Superior temporal gyrus (tissue), 1 donor: ENCODE measurements around the gene EFCAB9.
"Not testable (repeated sequence)": the region's sequence is repeated elsewhere in the genome, so short reads cannot be mapped to it uniquely, and the experiment has no call there.

ENCODE experiments used
- DNase-seq: peaks from one replicate; pipeline ENCODE4 v3.0.0-alpha.2; 2016; ENCODE audit errors: extremely low spot score

Gene EFCAB9

GRCh38 chr5:172193872-172194271 lies at the start of gene EFCAB9:
Gene EFCAB9 (plus strand): TSS chr5:172194172. CDS start chr5:172194173, 1 bp downstream.
- DNase-seq, result no peak

DNA sequence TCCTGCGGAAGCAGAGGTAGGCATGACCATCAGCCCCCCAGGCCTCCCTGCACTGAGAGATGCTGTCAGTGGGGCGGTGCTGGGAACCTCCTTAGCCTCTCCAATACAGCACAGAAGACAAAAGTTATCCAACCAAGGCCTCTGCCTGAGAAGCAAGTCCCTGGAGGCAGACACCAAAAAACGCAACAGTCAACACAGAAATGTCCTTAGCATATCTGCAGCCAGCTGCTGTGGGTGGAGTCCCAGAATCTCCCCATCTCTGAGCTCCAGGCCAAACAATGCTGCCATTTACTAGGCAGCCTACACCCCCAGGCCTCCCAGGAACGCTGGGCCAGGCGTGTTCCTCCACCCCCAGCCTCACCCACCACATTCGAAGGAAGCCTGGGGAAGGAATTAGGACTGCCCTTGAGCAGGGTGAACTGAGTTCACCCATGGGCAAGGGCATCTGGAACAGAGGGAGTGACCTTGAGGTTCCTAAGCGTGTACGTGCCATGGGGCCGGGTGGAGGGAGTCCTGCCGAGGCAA lies 49.6 kb upstream of the EFCAB9 start:
- DNase-seq, result peak; percentile 69

DNA sequence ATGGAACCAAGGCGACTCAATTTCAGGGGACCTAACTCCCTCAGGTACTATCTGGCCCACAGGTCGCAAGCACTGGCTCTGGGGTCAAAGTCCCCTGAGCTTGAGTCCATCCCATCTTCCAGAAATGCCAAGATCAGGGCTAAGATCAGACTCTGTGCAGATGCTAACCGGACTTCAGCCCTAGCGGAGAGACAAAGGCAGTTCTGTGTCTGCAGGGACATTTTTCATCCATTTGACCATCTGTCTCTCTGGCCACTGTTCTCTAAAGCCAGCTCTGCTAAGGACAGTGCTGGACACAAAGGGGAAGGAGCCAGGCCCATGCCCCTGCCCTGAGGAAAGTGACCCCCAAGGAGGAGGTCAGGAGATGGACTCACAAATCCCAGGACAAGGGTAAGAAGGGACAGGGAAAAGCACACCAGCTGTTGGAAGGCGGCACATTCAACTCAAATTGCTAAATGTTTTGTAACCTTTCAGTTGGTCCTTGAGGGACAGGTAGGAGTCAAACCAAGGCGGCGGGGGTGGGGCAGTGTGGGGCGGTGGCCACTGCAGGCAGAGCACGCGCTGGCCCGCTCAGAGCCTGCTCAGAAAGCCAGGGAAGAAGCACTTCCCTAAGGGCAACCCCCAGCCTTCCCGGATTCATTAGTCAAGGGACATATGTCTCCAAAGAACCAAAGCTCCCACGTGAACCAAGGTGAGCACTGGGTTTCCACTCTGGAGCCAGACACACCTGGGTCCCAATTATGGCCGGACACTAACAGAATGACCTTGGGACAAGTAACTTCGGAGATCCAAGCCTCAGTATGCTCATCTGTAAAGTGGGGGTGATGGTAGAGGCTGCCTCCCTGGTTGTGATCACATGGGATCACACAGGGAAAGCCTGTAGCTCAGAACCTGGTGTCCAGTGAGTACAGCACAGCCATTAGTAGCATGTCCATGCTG lies 48.8 kb upstream of the EFCAB9 start:
- DNase-seq, result peak; percentile 63

DNA sequence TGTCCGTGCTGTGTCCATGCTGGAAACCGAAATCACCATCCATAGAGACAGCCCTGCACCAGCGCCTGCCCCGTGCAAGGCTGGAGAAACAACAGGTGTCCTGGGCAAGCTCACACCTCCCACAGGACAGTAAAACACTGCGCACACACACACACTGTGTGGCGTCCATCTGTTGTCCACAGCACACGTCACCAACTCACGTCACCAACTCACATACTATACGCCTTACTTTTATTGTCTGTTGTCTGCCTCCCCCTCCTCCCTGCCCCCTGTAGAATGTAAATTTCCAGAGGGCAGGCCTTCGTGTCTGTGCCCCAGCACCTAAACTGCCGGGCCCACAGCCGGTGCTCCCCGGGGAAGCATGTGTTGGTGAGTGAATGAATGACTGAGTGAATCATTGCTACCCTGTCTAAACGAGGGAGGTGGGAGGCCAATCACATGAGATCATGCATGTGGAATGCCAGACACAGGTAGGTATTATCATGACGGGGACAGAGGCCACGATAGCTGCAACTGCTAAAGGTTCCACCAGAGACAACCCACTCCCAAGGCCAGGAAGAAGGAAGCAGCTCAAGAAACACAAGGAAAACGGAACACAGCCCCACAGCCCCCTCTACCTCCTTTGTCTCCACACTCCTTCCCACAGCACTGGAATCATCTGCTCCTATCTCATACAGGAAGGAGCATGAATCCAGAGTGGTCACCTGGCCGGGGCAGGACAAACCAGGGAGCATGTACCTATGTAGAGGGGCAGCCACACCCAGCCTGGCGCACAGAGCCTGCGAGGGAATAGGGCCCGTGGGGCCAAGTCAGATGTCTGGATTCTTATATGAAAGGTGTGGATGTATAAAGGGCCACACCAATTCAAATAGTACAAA lies 47.9 kb upstream of the EFCAB9 start:
- DNase-seq, result no peak

- no peak for DNase-seq
Measured at GRCh38 chr5:172146748-172147092, 47.3 kb upstream of the EFCAB9 start.

GRCh38 chr5:172147857-172148256 lies 46.1 kb upstream of the EFCAB9 start:
- no peak for DNase-seq

- no peak for DNase-seq
Measured at GRCh38 chr5:172148381-172148780, 45.6 kb upstream of the EFCAB9 start.

DNA sequence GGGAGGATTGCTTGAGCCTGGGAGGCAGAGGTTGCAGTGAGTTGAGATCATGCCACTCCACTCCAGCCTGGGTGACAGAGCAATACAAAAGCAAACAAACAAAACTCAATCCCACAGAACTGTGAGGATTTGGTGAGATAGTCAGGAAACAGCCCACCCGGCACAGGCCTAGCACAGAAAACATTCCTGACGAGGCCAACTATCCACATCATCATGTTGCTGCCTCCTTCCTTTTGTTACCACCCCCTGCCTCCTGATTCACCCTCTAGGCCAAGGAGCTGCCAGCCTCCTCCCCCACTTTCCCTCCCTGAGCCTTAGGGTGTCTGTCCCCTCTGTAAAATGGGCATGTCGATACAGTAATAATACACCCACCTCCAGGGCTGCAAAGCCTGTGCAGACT lies 44.9 kb upstream of the EFCAB9 start:
- no peak for DNase-seq

- DNase-seq, result not testable (repeated sequence)
Measured at GRCh38 chr5:172149481-172149880, 44.5 kb upstream of the EFCAB9 start.

DNA sequence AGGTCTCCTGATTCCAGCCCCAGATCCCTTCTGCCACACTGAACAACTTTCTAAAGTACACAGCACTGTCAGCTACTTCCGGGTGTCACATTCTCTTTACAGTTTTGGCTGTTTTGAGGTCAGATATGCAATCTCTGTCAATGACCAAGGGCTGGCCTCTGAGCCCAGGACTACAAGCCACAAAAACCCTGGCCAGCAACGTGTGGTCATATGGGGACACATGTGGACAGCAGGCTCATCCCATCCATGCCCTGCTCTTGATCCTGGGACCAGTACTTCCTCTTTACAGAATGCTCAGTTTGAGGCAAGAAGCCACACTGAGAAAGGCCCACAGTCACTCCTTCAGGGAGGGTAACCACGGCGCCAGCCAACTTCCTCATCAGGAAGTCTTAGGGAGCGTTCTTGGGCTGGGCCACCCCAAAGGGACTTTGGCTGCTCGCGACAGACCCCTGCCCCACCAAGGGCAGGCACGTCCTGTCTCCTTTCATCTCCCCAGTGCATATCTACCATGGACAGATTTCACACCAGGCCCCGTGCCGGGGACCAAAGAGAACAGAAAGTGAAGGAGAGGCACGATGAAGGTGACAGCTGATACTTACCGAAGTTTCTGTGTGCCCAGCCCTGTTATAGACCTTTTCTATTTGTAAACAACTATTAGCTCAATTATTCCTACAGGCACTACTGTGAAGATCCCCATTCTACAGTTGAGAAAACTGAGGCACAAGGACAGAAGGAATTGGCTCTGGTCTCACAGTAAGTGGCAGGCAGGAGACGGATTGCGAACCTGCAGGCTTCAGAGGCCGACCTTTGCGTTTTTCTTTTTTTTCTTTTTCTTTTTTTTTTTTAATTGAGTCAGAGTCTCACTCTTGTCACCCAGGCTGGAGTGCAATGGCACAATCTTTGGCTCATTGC lies 43.2 kb upstream of the EFCAB9 start:
- no peak for DNase-seq

DNA sequence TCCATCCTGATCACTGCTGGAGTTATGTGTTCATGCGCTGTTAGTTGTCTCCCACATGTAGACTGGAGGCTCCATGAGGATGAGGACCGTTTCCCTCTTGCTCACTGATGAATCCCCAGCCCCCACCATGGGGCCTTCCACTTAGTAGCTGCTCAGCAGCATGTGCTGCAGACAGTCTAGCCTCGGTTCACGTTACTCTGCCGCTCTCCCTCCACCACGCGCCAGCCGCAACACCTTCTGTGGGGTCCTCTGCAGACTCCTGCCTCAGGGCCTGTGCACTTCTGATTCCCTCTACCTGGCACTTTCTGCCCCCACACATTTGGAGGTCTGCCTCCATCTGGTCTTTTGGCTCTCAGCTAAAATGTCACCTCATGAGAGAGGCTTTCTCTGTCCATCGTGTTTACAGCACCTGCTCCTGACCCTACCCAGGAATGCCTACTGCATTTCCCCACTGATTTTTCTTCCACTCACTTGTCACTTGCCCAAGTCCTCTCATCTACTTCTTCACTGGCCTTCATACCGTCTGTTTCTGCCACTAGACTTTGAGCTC lies 42.2 kb upstream of the EFCAB9 start:
- no peak for DNase-seq

DNA sequence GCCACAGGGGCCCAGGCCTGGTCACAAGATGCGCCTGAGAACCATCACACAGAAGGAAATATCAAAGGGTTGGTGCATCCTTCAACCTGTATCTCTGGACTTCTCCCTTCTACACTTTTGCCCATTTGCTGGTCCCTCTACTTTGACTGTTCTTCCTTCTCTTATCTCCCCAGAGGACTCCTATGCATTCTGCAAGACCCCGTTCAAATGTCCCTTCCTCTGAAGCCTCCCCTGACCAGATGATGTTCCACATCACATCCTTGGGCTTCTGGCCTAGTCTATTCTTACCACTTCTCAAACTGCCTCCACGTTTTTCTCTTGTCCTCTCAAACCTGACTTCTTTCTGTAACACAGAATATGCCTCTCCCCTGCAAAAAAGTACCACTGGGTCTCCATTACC lies 40.3 kb upstream of the EFCAB9 start:
- no peak for DNase-seq

- DNase-seq, result not testable (repeated sequence)
Measured at GRCh38 chr5:172155101-172155500, 38.9 kb upstream of the EFCAB9 start.

DNA sequence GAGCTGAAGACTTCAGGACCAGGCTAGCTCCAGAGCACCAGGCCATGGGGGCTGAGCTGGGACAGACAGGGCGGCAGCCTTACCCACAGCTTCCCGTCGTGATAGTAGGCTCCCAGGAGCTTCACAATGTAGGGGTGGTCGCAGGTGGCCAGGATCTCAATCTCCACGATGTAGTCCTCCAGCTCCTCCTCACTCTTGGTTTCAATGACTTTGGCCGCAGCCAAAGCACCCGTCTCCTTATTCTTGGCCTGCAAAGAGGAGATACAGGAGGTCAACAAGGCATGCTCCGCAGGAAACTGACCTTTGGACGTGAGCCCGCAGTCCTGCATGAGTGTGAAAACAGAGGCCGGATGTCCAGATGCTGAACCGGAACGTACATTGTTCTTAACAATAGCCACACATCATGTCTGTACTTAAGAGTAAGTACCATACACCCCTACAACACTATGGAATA lies 37.4 kb upstream of the EFCAB9 start:
- DNase-seq, result no peak

DNA sequence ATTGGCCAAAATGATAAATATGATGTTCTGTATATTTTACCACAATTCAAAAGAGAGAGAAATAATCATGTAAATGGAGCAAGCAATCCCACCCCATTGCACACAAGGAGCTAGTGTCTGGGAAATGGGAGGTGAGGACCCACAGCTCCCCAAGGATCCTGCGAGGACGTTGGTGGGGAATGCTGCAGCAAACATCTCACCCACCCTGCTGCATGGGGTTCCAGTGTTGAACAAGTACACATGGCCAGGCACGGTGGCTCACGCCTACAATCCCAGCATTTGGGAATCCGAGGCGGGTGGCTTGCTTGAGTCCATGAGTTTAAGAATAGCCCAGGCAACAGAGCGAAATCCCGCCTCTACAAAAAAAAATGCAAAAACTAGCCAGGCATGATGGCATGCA lies 35.0 kb upstream of the EFCAB9 start:
- no peak for DNase-seq

DNA sequence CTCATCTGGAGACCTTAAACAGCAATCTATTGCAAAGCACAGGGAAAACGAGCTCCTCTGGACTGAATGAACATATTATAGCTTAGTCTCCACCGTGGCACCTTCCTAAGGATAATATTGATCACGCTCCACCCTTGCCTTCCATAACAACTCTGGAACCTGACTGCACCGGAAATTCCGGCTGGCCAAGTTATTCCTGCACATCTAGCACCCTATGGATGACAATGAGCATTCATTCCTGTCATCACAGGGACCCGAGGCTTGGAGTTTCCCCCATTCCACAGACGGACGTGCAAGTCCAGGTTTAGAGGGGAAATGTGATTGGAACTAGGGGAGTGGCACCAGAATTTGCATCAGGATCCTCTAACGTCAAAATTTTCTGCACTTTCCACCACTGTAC lies 33.5 kb upstream of the EFCAB9 start:
- DNase-seq, result no peak

DNA sequence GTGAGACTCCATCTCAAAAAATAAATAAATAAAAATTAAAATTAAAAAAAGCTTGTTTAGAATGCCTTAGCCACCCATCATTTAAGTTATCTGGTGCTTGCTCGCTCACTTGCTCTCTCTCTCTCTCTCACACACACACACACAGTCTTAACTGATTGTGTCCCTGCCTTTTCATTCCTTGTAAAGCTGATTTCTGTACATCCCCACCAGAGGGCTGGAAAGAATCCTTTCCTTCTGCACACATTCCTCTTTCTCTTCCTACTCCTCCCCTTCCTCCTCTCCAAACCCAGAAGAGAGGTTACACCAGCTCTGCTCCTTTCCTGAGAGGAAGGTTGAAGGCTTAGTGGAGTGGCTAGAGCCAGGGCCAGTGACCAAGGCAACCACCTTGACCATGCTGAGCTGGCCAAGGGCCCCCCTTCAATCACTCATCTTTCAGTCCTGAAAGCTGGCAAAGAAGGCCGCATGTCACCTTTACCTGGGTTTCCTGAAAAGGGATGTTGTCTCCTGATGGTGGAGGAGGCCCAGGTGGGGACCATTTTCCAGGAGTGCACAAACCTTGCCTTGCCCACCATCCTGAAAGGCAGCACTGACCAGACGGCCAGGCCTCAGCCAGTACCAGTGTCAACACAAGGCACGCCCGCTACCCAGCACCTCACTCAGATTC lies 31.5 kb upstream of the EFCAB9 start:
- DNase-seq, result no peak

- no peak for DNase-seq
Measured at GRCh38 chr5:172162987-172163343, 31.0 kb upstream of the EFCAB9 start.

DNA sequence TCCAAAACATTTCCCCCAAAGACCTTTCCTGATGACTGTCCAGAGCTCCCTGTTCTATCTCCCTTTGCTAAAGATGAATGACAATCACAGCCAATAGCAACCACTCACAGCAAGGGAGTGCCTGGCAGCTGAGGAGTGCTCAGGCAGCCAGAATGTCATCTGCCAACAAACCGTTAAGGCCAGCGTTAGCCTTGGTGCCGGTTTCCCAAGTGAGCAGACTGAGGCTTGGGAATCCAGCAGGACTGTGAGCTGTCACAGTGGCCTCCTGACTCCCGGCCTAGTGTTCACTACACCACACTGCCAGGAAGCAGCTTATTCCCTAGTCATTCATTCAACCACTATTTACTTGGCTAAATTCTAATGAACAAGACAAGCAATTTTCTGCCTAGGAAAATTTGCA lies 30.6 kb upstream of the EFCAB9 start:
- no peak for DNase-seq

DNA sequence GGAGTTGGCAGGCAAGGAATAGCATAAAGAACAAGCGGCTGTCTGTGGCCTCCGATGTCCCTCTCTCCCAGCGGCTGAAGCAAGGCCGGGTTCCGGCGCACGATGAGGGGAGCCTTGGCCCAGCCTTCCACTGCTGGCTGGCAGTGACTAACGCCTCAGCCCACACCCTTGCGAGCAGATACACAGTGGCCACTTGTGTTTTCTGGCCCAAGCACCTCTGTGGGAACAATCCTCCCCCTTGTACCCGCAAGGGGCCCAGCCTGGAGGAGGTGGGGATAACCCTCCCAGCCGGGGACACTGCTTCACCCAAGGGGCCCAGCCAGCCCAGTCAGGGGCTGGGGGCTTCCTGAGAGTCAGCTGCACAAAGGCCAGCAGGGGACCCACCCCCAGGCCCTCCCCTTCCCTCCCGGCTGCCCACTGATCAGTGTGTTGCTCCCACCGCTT lies 29.2 kb upstream of the EFCAB9 start:
- no peak for DNase-seq
